ENCODE measurements around the gene TEAD2. TPM values are rescaled to one million over a fixed set of nuclear protein-coding genes. Genes with fewer than 3 reads are reported as not detected.
"Not testable (repeated sequence)": the region's sequence is repeated elsewhere in the genome, so short reads cannot be mapped to it uniquely, and the experiment has no call there.

TEAD2 gene
- total RNA-seq, 2 donors from 2014 or later = 31.0 to 32.4 TPM

DNA sequence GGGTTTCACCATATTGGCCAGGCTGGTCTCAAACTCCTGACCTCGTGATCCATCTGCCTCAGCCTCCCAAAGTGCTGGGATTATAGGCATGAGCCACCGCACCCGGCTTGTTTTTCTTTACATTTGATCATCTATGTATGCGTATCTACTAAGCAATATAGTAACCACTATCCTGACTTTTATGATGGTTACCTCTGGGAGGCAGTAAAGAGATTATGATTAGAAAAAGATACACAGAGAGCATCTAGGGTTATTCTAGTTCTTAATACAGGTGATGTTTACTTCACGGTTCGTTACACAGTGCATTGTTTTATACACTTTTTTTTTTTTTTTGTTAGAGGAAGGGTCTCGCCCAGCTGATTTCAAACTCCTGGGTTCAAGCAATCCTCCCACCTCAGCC is 55.5 kb downstream of the TEAD2 start:
- intact Hi-C loops (cut with DNase I); DNase-seq (ENCODE audit: low spot score): not testable (repeated sequence)

DNA sequence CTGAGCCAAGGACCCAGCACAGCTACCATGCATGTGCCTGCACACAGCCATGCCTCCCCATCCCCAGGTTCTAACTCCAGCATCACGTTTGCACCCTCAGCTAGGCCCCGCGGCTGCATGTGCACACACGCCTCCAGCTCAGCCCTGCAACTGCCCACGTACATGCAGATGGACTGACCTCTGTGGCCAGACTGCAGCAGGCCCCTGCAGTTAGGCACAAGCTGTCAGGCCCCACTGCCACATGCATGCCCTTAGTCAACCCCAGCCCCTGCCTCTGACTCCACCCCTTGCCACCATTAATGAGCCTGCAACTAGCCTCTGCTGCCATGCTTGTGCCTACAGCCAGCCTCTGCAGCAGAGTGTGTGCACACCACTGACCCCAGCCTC is 60.4 kb downstream of the TEAD2 start:
- intact Hi-C loops (cut with DNase I) = no loop called here
- DNase-seq (ENCODE audit: low spot score) = no peak

DNA sequence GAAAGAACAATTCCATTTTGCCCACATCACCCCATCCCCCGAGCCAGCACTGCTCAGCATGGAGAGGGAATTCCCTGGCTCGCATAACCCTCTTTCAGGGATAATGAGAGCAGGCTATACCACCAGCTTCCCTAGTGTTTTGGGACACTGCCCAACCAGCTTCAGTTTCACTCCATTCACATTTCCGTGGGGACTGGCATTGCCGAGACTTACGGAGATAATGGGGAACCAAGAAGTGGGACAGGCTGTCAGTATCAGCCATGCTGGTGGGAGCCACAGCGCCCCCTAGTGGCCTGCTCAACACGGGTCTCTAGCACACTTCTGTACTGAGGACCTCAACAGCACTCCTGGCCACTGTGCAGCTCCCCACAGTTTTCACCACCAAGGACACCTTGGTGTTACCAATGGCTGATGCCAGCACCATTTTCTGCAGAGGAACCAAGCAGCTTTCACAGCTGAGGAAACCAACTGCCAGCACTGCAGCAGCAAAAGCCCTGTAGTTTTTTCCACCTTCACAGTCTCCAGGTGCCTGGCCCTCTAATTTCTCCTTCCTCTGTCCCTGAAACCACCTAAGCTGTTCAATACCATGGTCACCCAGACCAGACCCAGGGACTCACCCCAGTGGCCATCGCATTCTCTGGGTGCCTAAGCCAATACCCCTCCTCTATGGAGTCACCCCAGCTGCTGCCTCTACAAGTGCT is 60.9 kb downstream of the TEAD2 start:
- intact Hi-C loops (cut with DNase I) = no loop called here
- DNase-seq (ENCODE audit: low spot score) = peak; percentile 94

DNA sequence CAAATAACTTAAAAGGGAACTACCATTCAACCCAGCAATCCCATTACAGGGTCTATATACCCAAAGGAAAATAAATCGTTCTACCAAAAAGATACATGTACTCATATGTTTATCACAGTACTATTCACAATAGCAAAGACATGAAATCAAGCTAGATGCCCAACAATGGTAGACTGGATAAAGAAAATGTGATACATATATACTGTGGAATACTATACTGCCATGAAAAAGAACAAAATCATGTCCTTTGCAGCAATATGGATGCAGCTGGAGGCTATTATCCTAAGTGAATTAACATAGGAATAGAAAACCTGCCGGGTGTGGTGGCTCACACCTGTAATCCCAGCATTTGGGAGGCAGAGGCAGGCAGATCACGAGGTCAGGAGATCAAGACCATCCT is 63.6 kb downstream of the TEAD2 start:
- not testable (repeated sequence) for DNase-seq (ENCODE audit: low spot score)
- intact Hi-C loops (cut with DNase I) = loop anchor here in 1 of 2 donors (5.0 kb wide), 1 partner anchor 1034 kb away; no protein-coding TSS in a partner anchor

DNA sequence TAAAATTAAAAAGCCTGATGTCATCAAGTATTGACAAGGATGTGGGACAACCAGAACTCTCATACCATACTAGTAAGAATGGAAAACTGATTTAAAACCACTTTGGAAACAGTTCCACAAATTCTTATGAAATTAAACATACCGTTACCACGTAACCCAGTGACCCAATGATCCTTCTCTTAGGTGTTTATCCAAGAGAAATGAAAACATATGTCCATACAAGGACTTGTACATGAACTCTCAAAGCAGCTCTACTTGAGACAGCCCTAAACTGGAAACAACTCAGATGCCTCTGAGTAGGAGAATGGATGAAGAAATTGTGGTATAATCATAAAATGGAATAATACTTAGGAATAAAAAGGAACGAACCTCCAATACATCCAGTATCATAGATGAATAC is 64.8 kb downstream of the TEAD2 start:
- DNase-seq (ENCODE audit: low spot score) = no peak
- intact Hi-C loops (cut with DNase I) = loop anchor here in 1 of 2 donors (5.0 kb wide), 1 partner anchor 1035 kb away; no protein-coding TSS in a partner anchor

DNA sequence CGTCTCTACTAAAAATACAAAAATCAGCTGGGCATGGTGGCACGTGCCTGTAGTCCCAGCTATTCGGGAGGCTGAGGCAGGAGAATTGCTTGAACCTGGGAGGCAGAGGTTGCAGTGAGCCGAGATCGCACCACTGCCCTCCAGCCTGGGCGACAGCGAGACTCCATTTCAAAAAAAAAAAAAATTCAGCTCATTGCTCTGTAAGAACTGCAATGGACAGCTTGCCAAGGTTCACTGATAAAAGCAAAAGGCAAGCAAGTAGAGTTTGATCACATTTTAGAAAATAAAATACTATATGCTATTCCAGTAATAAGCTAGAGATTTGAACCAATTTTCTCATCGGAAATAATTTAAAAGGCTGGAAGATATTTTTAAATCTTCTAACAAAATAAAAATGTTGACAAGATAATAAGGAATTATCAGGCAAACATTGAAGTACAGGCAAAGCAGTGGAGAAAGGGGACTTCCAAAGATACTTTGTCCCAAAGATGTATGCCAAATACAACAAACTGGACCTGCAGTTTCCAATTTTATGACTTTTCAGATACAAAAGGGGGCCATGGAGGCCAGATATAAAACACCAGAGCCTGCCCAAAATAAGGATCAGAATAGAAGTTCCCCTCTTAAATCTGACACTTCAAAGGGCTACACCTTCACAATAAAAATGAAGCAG is 66.9 kb downstream of the TEAD2 start:
- intact Hi-C loops (cut with DNase I) = loop anchor here in 1 of 2 donors (5.0 kb wide), 1 partner anchor 1037 kb away; no protein-coding TSS in a partner anchor
- no peak for DNase-seq (ENCODE audit: low spot score)

DNA sequence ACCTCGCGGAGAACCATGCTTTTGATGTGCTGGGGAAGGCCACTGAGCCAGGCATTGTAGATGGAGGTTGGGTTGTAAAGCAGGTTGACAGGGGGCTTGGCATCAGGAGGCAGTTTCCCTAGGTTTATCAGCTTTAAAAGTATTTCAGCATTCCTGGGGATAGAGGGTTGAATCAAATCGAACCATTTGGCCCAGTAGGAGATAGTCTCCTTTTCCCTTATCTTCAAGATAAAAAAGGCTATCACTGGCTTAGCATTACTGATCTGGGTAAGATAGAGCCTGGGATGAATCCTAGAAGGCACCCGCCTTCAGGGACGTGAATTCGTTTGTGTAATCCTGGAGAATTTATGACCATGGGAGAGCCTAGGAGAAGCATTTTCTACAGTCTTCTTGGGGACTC is 67.8 kb downstream of the TEAD2 start:
- intact Hi-C loops (cut with DNase I) = no loop called here
- DNase-seq (ENCODE audit: low spot score) = no peak

Small RNAs within 50 kb of the gene (microRNA-seq; reads per million reads assigned to microRNA genes)
- gene MIR4324 (ENCODE audit: borderline microRNAs expressed in 2 of 2) = 0 to 0.26 reads per million in 2 donors

Other genes starting within 250 kb of the TEAD2 start
- gene LIN7B, start 248.0 kb downstream of the TEAD2 start, total RNA-seq = 1 to 10 TPM; 9.0 to 9.3 TPM
- gene C19orf73, start 243.3 kb downstream of the TEAD2 start, total RNA-seq = under 1 TPM in 1 of 2 donors, not detected in 1; 0.81 TPM
- 1 to 10 TPM; 3.6 to 4.9 TPM for gene PPFIA3, start 242.9 kb downstream of the TEAD2 start, total RNA-seq
- gene HRC, start 207.0 kb downstream of the TEAD2 start, total RNA-seq = 1 to 10 TPM; 1.1 to 2.4 TPM
- 10 to 100 TPM; 20.5 to 36.0 TPM for gene TRPM4, start 204.6 kb downstream of the TEAD2 start, total RNA-seq
- gene SLC6A16, start 37.2 kb downstream of the TEAD2 start, total RNA-seq = 1 to 10 TPM; 1.7 to 2.6 TPM
- 10 to 100 TPM; 11.5 to 19.6 TPM for gene CD37, start 27.0 kb downstream of the TEAD2 start, total RNA-seq
- gene DKKL1, start 1.5 kb upstream of the TEAD2 start, total RNA-seq = not detected
- not detected for gene KASH5, start 25.8 kb upstream of the TEAD2 start, total RNA-seq
- gene PTH2, start 61.0 kb upstream of the TEAD2 start, total RNA-seq = not detected
- not detected for gene GFY, start 63.0 kb upstream of the TEAD2 start, total RNA-seq
- 1 to 10 TPM; 1.5 to 2.8 TPM for gene SLC17A7, start 79.1 kb upstream of the TEAD2 start, total RNA-seq
- 10 to 100 TPM; 34.4 to 36.6 TPM for gene PIH1D1, start 89.4 kb upstream of the TEAD2 start, total RNA-seq
- 10 to 100 TPM; 17.3 to 24.2 TPM for gene ALDH16A1, start 90.8 kb upstream of the TEAD2 start, total RNA-seq
- gene FLT3LG, start 111.8 kb upstream of the TEAD2 start, total RNA-seq = 10 to 100 TPM in 1 of 2 donors, 1 to 10 TPM in 1; 7.3 to 12.0 TPM
- gene RPL13A, start 125.2 kb upstream of the TEAD2 start, total RNA-seq = 1,000 to 10,000 TPM; 1,658 to 1,769 TPM
- gene RPS11, start 134.0 kb upstream of the TEAD2 start, total RNA-seq = 1,000 to 10,000 TPM; 1,242 to 1,344 TPM
- gene FCGRT, start 150.2 kb upstream of the TEAD2 start, total RNA-seq = 100 to 1,000 TPM; 192 to 304 TPM
- 100 to 1,000 TPM in 1 of 2 donors, 10 to 100 TPM in 1; 94.0 to 128 TPM for gene RCN3, start 165.6 kb upstream of the TEAD2 start, total RNA-seq
- gene NOSIP, start 218.1 kb upstream of the TEAD2 start, total RNA-seq = 10 to 100 TPM; 35.8 to 36.0 TPM
- under 1 TPM; 0.46 to 0.52 TPM for gene PRRG2, start 218.9 kb upstream of the TEAD2 start, total RNA-seq
- 10 to 100 TPM; 18.8 to 21.7 TPM for gene PRR12, start 228.8 kb upstream of the TEAD2 start, total RNA-seq

Data from posterior vena cava (tissue), 2 donors.